GM18502 (cell line): ENCODE measurements around the gene MID1.

Source experiments
- ATAC-seq: cut with Tn5 transposase; IDR thresholded peaks from one replicate; pipeline ENCODE4 v1.9.1; 2021; ENCODE audit warnings: mild to moderate bottlenecking; ENCODE audit not compliant: unreplicated experiment, poor library complexity

MID1 gene, protein sequence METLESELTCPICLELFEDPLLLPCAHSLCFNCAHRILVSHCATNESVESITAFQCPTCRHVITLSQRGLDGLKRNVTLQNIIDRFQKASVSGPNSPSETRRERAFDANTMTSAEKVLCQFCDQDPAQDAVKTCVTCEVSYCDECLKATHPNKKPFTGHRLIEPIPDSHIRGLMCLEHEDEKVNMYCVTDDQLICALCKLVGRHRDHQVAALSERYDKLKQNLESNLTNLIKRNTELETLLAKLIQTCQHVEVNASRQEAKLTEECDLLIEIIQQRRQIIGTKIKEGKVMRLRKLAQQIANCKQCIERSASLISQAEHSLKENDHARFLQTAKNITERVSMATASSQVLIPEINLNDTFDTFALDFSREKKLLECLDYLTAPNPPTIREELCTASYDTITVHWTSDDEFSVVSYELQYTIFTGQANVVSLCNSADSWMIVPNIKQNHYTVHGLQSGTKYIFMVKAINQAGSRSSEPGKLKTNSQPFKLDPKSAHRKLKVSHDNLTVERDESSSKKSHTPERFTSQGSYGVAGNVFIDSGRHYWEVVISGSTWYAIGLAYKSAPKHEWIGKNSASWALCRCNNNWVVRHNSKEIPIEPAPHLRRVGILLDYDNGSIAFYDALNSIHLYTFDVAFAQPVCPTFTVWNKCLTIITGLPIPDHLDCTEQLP

DNA sequence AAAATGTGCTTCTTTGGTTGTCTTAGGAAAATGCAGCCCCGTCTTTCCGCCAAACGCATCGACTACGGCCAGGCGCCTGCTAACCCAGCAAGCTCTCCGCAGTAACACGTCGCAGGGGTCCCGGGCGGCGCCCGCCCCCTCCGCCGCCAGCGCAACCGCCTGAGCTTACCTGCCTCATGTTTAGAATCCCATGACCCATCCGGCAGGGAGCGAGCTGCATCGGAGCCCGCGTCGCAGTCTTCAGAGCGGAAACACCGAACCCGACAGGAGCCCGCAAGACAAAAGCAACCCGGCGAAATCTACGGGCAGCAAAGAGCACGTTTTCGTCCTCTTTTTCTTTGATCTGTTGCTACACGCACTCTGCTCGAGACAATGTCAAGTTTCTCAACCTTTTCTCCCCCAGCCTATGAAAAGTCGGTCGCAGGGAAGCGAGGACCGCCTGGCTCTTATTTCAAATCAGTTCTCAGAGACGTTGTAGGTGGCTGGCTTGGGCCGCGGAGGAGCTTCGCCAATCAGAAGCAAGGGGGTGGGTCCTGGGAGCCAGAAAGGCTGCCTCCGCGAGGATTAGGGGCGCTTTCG, at the start of gene MID1:
Gene MID1 (minus strand): TSS at position 465 of the 579 bp plus-strand sequence. CDS start 53,038 bp downstream, outside the sequence.
- no peak for ATAC-seq

DNA sequence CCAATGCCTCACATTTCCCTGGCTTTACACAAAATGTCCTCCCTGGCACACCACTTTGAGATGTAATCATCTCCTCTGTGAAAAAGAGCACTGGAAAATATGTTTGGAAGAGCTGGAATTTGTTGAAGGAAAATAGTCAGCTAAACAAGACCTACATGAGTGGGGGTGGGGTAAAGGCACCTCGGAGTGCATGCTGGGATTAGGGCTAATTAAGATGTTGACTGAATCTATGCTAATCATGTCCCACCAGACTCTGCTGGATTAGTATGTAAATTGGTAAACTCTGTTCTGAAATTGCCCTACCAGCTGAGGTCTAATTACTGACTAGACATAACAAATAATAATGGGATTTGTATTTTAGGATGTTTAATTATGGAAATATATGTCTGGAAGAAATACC, 46.8 kb upstream of the MID1 start:
- no peak for ATAC-seq

DNA sequence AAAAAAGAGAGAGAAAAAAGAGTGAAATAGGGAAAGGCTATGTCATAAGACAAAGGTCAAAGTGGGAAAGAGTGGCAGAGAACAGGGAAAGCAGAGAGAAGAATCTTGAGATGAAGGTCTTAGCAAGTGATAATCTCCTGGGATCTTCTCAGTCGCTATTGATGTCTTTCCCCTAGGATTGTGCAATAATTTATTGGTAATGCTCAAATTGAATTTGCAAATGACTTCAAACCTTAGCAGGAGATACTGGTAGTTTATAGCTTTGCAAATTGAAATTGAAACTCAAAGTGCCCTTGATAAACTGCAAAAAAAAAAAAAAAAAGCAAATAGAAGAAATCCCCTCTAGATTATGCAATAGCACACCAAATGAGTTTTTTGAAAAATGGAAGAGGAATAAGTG, 45.7 kb upstream of the MID1 start:
- no peak for ATAC-seq

DNA sequence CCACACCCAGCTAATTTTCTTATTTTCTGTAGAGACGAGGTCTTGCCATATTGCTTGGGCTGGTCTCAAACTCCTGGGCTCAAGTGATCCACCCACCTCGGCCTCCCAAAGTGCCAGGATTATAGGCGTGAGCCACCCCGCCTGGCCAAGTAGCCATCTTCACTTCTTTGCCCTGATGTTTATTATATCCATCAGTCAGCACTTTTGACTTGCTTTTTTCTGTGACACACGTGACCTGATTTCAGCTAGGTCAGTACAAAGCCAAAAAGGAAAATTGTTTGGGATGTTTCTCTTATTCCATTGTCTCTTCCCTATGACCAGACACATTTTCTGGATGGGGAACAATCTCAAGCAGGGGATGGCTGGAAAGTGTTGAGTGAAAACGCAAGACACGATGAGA, 45.3 kb upstream of the MID1 start:
- no peak for ATAC-seq

DNA sequence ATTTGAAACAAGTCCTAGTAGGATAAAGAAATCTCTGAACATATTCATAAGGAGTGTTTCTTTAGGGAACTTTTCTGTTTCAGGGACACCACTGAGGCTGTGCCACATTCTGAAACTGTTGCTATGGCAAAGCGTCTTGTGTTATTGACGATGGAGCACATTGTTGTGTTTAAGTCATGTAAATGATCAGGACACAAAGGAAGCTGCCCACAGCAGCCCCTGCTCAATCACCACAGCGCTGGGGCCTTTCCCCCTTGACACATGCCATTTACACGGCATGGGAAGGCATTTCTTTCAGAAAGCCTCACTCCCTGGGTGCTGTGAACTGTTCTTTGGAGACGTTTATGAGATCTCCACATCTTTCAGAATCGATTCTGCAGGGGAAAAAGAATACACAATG, 39.8 kb upstream of the MID1 start:
- no peak for ATAC-seq

DNA sequence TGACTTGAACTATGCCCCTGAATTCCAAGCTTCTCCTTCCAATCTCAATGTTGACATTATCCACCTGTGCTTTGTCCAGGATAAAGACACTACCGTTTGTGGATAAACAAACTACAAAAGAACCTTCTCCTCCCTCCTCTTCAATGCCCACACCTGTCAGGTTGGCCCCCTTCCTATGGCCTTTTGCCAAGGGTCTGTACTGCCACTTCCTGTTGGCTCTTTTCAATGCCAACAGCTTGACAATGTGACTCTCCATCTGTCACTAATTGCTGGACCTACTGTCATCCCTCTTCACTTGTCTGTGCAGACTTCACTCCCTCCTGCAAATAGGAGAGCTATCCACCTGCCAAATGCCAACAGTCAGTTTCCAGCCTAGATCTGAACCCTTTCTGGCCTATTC, 35.8 kb upstream of the MID1 start:
- ATAC-seq = no peak

DNA sequence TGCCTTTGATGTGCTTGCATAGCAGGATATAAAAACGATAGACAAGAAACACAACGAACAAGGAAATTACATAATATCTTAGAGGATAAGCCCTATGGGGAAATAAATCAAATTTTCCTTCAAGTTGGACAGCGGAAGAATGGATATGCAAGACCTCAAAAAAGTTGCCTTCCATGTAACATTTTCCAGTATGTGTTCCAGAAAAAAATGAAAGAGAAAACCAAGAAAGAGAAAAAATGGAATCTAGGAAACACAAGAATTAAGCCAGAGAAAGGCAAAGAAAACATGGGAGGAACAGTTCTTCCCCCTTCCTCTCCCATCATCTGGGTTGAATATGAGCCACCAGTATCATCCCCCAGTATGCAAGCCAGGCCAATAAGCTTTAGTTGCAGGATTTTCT, 34.6 kb upstream of the MID1 start:
- ATAC-seq = no peak

DNA sequence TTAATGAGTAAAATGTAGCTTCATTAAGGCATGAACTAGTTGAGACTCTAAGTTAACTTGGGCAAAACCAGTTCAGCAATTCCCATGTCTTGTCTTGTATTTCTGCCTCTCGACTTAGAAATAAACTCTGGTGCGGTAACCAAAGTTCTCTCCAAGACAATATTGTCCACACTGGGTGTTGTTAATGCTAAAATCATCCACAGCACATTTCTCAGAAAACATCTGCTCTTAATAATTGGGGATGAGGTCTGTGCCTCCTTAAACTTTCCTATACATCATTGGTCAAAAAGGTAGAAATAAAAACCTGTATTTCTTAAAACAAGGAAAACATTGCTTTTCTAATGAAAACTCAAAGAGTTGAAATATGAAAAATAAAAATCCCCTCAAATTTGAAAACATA, 32.9 kb upstream of the MID1 start:
- no peak for ATAC-seq

DNA sequence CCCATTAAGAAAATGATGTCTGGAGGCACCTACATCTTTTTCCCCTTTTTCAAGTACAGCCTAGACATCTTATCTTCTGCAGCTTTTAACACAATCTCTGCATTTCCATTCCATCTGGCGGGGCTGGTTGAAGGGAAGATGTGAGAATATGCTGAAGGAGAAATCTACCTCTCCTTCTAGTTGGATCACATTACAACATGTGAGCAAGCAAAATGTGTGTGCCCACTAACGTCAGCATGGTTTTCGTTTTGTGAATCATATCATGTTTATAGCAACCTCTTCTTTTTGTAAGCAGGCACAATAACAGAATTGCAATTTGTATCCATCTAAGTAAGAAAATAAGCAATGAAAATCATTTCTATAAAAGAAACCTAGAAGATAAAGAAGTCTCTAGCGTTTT, 28.9 kb upstream of the MID1 start:
- no peak for ATAC-seq

DNA sequence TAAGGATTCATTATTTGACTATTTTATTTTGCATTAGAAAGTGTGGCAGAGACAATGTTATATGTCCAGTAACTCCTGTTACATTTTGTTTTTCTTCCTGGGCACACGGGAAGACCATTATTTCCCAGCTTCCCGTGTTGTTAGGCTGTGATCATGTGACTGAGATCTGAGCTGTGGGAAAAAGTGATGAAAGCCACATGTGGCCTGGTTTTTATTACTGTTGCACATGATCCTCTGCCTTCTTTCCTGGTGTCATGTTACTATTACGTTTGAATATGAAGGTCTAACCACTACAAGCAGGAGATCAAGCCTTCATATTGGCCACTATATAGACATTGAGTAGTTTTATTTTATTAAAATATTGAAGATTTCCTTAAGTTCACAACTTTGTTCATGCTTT, 28.2 kb upstream of the MID1 start:
- ATAC-seq = no peak

DNA sequence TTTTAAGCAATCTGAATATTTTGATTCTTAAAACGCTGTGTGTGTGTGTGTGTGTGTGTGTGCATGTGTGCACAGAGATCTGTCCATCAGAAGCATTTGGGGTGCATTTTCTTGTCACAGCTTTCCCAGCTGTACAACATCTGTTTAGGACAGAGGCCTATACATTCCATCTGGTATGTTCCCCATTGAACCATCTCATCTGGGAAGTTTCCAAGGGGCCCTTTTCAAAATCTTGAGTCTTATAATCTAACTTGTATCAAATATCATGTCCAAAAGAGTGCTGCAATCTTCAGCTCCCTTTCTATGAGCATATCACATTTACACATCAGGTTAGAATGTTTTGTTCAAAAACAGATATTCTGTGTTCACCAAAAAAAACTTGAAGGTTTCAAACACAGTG, 16.5 kb upstream of the MID1 start:
- ATAC-seq = no peak

DNA sequence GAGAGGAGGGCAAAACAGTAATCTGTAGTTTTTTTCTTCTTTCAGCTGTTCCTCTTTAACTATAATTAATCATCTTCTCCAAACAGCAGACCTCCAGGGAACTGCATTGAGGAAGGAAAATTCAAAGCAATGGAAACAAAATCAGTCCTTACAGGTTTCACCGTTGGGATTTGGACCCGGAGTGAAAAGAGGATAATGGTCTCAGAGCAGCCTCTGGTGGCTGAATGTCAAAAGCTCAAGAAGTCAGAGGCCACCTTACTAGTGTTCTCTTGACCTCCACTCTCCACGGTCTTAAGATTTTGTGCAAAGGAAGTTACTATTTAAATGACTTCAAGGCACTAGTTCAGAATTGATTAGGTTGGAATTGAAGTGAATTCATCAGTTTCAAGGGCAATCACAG, 16.0 kb upstream of the MID1 start:
- no peak for ATAC-seq

DNA sequence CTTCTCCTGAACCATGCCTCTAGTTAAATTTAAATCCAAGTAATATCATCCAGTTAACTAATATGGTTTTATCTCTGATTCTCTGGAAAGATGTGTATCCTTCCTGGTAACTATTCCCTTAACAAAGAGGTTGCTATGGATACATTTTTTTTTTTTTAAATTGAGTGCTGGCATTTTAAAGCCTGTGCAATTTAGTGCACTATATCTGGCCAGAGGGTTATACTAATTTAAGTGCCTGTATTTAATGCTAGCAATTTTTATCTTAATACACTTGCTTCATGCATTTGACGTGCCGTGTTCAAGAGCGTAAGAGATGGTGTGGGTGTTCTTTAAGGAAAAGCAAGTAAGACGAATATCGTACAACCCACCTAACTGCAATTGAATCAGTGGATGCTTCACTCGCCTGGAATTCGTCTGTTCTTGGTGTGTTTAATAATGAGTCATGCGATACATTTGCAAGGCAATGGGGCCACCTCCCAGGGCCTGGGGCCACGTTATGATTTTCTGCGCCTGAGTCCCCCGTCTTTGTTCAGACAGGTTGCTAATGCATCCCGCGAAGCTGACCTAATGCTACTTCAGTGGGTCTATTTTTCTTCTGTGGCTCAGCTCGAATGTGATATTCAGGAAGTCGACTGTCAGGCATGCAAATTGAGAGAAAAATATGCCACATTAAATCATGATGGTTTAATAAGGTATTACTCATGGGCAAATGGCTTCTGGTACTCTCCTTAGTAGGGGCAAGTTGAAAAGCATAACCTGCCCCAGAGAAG, 14.2 kb upstream of the MID1 start:
- ATAC-seq = no peak

DNA sequence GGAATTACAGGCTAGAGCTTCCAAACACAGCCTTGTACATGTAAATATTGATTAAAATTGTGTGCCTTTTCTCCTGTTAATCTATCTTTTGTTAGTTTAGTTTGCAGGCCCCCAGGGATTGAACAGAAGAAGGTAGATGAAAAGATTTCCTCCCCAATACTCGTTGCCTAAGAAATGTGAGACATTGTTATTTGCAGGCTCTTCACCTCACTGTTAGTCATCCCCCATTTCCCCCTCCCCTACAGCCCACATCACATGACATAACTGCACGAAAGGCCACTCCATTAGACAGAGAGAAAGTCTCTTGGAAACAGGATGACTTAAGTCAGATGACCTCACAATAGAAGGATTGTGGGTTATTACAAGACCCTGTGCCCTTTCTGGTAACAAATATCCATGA, 13.3 kb upstream of the MID1 start:
- ATAC-seq = no peak

DNA sequence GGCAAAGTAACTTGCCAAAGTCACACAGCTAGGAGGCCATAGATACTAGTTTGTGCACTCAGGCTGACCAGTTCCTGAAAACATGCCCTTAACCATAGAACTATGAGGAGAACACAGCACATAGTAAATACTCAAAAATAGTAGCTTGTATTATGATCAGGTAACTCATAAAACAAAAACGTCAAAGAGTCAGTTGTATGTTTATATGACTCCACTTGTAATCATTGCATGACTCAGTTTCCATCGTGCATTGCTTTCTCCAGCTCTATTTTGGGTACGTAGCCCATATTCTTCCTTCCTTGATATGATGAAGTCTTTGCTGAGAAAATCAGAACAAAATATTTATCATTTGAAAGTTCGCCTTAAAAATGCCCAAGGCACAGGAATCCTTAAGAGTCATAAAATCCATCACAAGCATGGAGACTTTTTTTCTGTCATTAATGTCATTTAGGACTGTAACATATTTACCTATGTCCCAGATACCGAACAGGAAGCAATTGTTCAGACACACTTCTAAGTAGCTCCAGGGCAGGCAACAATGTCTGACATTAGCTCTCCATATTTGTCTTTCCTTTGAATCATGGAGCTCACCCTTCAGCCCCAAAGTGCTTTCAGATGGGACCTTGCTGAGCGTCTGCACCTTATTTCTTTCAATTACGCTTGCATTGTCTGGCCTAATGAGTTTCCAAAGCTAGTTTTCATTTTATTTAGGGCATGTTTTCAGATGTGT, 11.2 kb upstream of the MID1 start:
- ATAC-seq = no peak

DNA sequence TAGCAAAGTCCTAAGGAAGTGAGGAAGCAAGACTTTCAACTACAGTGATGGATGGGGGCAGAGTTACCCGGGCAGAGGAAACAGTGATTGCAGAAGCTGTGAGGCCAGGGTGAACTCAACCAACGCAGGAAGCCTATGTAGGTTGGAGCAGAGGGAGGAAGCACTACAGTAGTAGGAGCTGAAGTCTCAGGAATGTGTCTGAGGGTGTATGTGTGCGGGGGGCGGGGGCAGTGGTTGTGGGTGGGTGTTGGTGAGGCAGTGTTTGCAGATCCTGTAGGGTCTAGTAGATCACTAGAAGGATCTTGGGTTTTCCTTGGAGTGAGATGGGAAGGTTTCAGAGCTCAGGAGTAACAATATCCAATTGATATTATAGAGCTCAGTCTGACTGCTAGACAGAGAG, 9.9 kb upstream of the MID1 start:
- ATAC-seq = no peak

DNA sequence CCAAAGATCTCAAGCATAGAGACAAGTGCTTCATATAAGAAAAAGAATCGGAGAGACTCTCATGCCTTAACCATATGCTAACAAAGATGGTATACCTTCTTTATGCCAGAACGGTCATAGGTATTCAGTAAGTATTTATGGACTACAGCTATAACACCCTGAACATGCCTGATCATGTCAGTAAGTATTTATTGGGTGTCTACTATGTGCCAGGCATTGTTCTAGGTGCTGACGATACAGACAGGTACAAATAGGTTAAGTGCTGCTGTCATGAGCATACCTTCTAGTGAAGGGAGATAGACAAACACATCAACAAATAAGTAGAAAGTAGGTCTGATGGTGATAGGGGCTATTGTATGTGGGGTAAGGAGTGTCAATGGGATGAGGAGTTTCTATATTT, 9.5 kb upstream of the MID1 start:
- no peak for ATAC-seq

DNA sequence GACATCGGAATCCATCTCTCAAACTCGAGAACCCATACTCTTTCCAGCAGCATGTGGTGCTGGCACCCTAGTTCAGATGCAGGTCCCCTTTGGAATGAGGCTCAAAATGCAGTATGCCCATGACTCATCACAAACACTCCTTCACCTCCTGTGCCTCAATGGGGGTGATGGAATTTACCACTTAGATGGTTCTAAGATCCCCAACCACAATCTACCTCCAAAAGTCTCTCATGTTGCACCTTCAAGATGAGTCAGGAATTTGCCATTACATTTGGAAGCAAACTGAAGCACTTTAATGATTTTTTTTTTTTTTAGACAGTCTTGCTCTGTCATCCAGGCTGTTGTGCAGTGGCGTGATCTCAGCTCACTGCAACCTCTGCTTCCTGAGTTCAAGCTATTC, 8.5 kb upstream of the MID1 start:
- no peak for ATAC-seq

DNA sequence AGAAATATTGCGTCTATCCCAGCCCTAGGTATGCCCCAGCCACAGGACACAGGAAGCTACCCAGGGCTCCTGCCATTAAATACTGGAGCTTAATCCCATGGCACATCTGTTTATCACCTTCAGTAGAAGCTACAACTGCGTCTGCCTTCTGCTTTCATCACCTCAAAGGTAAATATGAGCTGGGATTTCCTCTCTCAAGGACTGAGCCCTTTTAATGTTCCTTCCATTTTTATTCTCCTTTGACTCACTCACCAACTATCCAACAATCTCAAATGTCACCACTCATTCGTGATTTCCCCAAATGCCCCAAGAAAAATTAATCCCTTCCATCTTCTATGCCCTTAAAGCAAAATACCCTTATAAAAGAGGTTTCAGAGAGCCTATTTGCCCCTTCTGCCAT, 1.8 kb upstream of the MID1 start:
- no peak for ATAC-seq

DNA sequence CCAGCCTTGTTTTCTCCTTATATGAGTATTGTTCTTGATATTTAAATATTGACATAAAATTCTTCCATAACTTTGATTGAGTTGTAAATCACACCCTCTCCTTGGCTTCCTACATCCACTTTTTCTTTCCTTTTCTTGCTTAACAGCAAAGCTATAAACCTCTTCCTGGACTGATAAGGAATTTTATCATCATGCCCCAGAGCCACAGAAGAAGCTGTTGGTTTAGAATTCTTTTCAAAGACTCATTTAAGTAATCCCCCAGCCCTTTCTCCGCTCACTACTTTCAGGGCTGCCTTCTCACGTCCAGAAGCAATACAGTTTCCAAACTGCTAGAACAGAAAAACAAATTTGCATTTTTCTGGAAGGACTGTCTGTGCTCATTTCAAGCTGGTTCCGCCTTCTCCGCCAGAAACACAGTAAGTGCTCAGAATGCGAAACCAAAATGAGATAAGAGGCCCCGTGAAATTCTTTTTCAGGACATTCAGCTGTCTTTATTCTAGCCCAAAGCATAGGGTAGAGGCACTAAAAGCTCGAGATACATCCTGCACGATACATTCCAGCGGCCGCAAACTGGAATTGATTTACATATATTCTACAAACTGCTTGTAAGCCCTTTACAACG, 849 bp downstream of the MID1 start:
- no peak for ATAC-seq
